SK-N-MC (cell line): Measurements from ENCODE around the gene CIAO3.

Experiments
- EZH2 ChIP-seq: fragments of 200-600 bp; sonication (generic); IDR thresholded peaks from one replicate; pipeline ENCODE4 v1.6.1; 2017; ENCODE audit warnings: antibody characterized with exemption
- POLR2AphosphoS5 ChIP-seq: IDR thresholded peaks from 2 replicates; pipeline ENCODE4 v1.6.1; 2012; ENCODE audit warnings: mild to moderate bottlenecking, low read depth, low read length, borderline replicate concordance

GRCh38 chr16:751152-752006, 10.6 kb upstream of the CIAO3 start:
- TF ChIP-seq EZH2 (no peak), POLR2AphosphoS5 (no peak)
